Measurements from ENCODE around the gene PLA2G4E.

The PLA2G4E gene

DNA sequence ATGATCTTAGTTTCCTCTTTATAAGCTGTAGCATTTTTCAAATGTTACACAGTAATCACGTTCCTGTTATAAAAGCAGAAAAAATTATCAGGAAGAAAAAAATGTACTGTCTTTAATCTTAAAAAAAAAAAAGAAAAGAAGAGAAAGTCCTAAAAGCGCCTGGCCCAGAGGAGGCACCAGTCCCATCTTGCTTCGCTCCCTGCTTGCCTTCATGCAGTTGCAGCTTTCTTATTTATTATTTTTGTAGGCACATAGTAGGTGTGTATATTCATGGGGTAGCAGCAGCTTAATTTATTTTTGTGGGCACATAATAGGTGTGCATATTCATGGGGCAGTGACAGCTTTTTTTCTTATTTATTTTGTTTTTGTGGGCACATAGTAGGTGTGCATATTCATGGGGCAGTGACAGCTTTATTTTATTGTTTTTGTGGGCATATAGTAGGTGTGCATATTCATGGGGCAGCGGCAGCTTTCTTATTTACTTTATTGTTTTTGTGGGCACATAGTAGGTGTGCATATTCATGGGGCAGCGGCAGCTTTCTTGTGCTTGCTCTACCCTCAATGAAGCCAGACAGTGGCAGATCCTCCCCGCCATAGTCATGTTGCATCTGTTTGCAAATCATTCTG, 43.0 kb downstream of the PLA2G4E start:
- no peak for DNase-seq (ENCODE audit: low read depth in 2 of 2)

- DNase-seq (ENCODE audit: low read depth in 2 of 2): no peak
These were observed 45.2 kb downstream of the PLA2G4E start for GRCh38 chr15:41975669-41976068.

- no peak for DNase-seq (ENCODE audit: low read depth in 2 of 2)
These were observed 46.8 kb downstream of the PLA2G4E start for GRCh38 chr15:41974041-41974440.

DNA sequence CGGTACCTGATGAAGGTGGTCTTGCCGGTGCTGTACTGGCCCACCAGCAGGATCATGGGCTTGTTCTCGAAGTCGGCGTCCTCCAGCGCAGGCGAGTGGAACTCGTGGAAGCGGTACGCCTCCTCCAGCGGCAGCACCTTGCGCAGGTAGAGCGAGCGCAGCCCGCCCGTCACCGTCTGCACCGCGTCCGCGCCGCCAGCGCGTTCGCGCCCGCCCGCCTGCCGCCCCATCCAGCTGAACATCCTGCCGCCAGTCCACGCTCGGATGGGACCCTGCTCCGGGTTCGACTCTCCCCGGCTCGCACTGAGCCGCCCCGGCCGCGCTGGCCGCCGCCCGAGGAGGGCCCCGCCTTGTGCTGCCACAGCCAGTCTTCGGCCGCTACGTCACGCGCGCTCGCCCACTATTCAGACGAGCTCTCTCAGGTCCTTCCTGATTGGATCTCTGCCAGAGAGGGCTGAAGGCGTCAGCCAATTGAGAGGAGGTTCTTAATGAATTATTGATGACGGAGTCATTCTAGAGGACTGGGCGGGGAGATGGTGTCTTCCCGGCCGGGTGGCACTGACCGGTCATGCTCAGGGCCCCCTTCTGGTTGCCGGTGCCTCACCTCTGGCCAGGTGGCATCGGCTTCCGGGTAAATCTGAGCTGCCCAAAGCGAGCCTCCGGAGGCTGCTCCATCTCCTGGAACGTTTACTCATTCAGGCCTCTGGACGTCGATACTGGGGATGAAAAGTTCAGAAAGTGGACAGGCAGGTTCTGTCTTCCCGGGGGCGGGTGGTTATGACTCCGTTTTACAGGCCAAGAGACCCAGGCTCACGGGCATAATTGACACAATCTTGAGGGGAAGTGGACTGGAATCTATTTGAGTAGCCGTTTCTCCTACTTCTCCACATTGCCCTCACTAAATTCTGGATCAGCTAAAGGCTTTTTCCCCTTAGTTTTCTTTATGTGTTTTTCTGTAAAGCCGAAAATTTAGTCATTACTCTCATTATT, 48.3 kb downstream of the PLA2G4E start, which contains the start of gene EHD4:
Gene EHD4 (minus strand): TSS at position 305 of the 990 bp plus-strand sequence. CDS start 63 bp downstream, at position 242.
- peak; percentile 97 for DNase-seq (ENCODE audit: low read depth in 2 of 2)

DNA sequence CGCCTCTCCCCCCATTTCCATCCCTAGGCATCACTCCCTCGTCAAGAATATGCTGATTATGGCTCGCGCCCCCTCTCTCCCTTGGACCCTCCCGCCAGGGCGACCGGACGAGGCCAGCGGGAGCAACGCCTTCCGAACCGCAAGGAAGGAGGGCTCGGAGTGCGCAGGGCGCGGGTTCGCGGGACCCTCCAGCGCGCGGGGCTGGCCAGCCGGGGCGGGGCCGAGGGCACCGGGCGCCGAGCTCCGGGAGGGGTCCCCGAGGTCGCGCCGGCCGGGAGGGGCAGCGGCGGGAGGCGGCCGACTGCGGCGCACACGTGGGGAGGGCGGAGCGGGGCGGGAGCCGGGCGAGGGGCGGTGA, 49.0 kb downstream of the PLA2G4E start:
- no peak for DNase-seq (ENCODE audit: low read depth in 2 of 2)

DNA sequence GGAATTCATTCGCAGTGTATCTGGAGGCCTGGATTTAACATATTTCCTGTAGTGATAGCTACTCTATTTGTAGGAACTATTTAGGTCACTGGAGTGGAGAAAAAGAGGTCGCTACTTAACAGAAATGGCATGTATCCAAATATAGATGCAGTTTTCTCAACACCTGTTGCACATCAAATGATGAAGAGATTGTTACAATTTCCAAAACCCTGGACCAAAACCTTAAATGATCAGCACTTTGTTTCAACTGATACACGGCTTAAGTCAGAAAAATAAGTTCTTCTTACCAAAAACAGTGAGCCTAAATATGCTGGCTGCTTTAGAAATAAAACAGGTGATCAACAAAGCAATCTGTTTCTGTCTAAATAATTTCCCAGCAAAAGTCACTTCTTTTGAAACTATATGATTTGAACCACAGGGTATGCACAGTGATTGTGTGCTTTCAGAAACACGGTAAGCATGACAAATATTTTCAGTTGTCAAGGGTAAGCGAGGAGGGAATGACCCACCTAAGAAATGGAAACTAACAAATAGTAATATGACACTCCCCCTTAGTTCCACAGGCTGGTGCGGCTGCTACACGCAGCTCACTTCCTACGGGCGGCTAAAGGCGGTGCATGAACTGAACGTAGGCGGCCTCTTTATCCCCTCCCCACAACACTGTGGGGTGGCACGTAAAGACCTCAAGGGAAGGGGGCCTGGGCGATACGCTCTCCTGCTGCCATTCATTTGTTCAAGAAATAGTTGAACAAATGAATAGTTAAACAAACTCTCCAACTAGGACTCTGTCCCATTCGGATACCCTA, 49.5 kb downstream of the PLA2G4E start:
- DNase-seq (ENCODE audit: low read depth in 2 of 2): no peak

- DNase-seq (ENCODE audit: low read depth in 2 of 2): no peak
These were observed 50.4 kb downstream of the PLA2G4E start for GRCh38 chr15:41970456-41970855.

GRCh38 chr15:41969851-41970431, 50.9 kb downstream of the PLA2G4E start:
- no peak for DNase-seq (ENCODE audit: low read depth in 2 of 2)

- no peak for DNase-seq (ENCODE audit: low read depth in 2 of 2)
These were observed 52.1 kb downstream of the PLA2G4E start for GRCh38 chr15:41968701-41969100.

DNA sequence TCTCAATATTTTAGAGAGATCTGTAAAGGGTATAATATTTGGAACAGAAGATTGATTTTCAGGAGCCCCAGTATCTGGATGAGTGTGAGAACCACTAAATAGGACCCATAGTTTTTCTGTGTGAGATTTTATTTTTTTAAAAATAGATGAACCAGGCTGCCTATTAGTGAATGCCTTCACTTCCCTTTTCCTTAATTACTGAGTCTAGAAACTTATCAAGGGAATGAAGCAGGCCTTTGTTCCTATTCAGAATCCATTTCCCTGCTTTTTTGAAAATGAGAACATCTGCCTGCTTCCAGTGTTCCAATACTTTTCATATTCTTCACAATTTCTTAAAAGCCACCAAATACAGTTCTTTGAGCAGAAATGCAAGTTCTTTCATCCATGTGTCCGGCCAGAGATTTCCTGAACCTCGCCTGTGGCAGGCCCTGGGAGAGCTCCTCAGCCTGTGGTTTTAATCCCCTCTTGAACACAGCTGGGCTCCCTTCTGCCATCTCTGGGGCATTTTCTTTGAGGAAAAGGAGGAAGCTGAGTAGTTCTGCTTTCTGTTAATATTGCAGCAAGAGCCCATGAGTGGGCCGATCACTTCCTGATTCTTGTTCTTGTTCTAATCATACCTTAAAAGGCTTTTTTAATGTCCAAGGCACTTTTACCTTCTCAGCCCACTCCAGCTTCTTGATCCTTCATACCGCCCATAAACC, 53.2 kb downstream of the PLA2G4E start:
- peak; percentile 11 to 19 for DNase-seq (ENCODE audit: low read depth in 2 of 2)

DNA sequence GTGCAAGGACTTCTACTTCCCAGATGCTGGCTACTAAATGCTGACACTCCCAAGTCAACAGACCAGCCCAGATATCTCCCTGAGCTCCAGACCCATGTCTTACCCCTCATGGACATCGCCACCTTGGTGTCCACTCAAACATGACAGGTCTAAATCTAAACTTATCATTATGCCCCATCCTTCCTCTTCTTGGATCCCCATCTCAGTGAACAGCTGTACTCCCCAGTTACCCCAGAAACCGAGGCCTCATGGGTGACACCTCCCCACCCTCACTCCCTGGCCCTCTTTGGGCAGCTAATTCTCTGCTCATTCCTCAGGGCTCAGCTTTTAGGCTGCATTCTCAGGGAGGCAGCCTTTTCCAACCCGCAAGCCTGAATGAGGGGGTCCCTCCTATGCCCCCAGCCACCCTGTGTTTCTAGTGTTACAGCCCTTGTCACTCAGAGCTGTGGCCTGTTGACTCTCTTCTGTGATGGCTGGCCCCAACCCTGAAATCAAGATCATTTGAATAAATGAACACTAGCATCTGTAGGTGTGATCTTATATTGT, 53.8 kb downstream of the PLA2G4E start:
- DNase-seq (ENCODE audit: low read depth in 2 of 2): no peak

GRCh38 chr15:41966414-41966812, 54.4 kb downstream of the PLA2G4E start:
- no peak for DNase-seq (ENCODE audit: low read depth in 2 of 2)

- no peak for DNase-seq (ENCODE audit: low read depth in 2 of 2)
These were observed 55.1 kb downstream of the PLA2G4E start for GRCh38 chr15:41965441-41966413.

GRCh38 chr15:41961595-41962202, 59.1 kb downstream of the PLA2G4E start:
- no peak for DNase-seq (ENCODE audit: low read depth in 2 of 2)

- no peak for DNase-seq (ENCODE audit: low read depth in 2 of 2)
These were observed 59.8 kb downstream of the PLA2G4E start for GRCh38 chr15:41961001-41961518.

- no peak for DNase-seq (ENCODE audit: low read depth in 2 of 2)
These were observed 62.8 kb downstream of the PLA2G4E start for GRCh38 chr15:41958002-41958420.

GRCh38 chr15:41957021-41957897, 63.6 kb downstream of the PLA2G4E start:
- no peak for DNase-seq (ENCODE audit: low read depth in 2 of 2)

Measured in fibroblast of skin of left biceps (primary cell).